ENCODE measurements around the gene FOXJ1.

GRCh38 chr17:76106703-76107102 lies 34.3 kb downstream of the FOXJ1 start:
- no peak for TF ChIP-seq POLR2A (IDR thresholded peaks at IDR 0.05; ENCODE audit: low read depth, low read length)
- TF ChIP-seq TAF1 (IDR thresholded peaks at IDR 0.05; ENCODE audit: low read depth, low read length), result no peak
- TF ChIP-seq POLR2AphosphoS5 (IDR thresholded peaks at IDR 0.05; ENCODE audit: low read depth, low read length), result no peak
